B cell (primary cell): Measurements from ENCODE around the gene DAAM2. TPM values are rescaled to one million over a fixed set of nuclear protein-coding genes. Genes with fewer than 3 reads are reported as not detected.

Source experiments
- ATAC-seq: fragments of 200-7000 bp; cut with Tn5 transposase; one replicate; pipeline ENCODE4 v1.10.0; 2021; ENCODE audit warnings: low read depth, mild to moderate bottlenecking, moderate number of reproducible peaks, moderate library complexity
- CTCF ChIA-PET: fragments of 350-600 bp; sonication (Branson Sonifier 250); formaldehyde crosslinking; loops from one replicate; lab custom pipeline; 2021; ENCODE audit warnings: antibody characterized with exemption, inconsistent platforms; lab: Charles Lee
- POLR2A ChIA-PET: fragments of 350-600 bp; sonication (Branson Sonifier 250); formaldehyde crosslinking; loops from one replicate; lab custom pipeline; 2021; ENCODE audit warnings: antibody characterized with exemption; lab: Charles Lee
- DNase-seq: peaks from one replicate; pipeline ENCODE4 v3.0.0; 2013
- H2AFZ ChIP-seq: 2 replicates; pipeline ENCODE4 v1.6.1; 2012; ENCODE audit warnings: mild to moderate bottlenecking, low read depth, low read length; ENCODE audit not compliant: insufficient read depth, poor library complexity, severe bottlenecking
- H3K27ac ChIP-seq, 2 donors: 1 replicate in 1 of 2; 2 replicates in 1 of 2; pipeline ENCODE4 v1.5.1; 2012 to 2013; ENCODE audit warnings: low read length in 2 of 2, mild to moderate bottlenecking in 2 of 2, moderate library complexity in 1 of 2
- H3K27me3 ChIP-seq, 4 experiments: fragments of 200-600 bp in 1 of 4; sonication (generic) in 1 of 4; replicated peaks in 1 of 4; 1 replicate in 2 of 4; 2 replicates in 2 of 4; pipeline versions ENCODE4 v1.6.1 to v1.7.0; 2013 to 2016; ENCODE audit warnings: low read length in 3 of 4, mild to moderate bottlenecking in 2 of 4, mixed read lengths in 1 of 4, moderate library complexity in 1 of 4; ENCODE audit not compliant: insufficient read depth in 4 of 4, control insufficient read depth in 3 of 4; ENCODE audit errors: control extremely low read depth in 1 of 4
- H3K36me3 ChIP-seq, 2 experiments: replicated peaks in 1 of 2; 1 replicate in 1 of 2; 2 replicates in 1 of 2; pipeline versions ENCODE4 v1.6.1 to v1.7.1; 2013; ENCODE audit warnings: low read length in 1 of 2; ENCODE audit not compliant: insufficient read depth in 2 of 2, control insufficient read depth in 1 of 2; ENCODE audit errors: control extremely low read depth in 1 of 2, extremely low read depth in 1 of 2
- H3K4me1 ChIP-seq, 2 donors: fragments of 200-600 bp in 1 of 2; sonication (generic) in 1 of 2; 1 replicate in 1 of 2; 2 replicates in 1 of 2; pipeline versions ENCODE4 v1.5.1 to v1.6.1; 2013 to 2017; ENCODE audit warnings: low read length in 2 of 2; ENCODE audit not compliant: control insufficient read depth in 2 of 2, insufficient read depth in 2 of 2
- H3K4me2 ChIP-seq: replicated peaks from 2 replicates; pipeline ENCODE3; 2012; ENCODE audit warnings: mild to moderate bottlenecking, low read depth, low read length; ENCODE audit not compliant: poor library complexity, severe bottlenecking
- H3K4me3 ChIP-seq, 5 experiments: fragments of 200-600 bp in 1 of 5; sonication (generic) in 1 of 5; 1 replicate in 3 of 5; 2 replicates in 2 of 5; pipeline versions ENCODE4 v1.5.1 to v1.7.0; 2011 to 2016; ENCODE audit warnings: low read length in 4 of 5, mild to moderate bottlenecking in 4 of 5, low read depth in 2 of 5, control low read depth in 1 of 5, moderate library complexity in 1 of 5; ENCODE audit not compliant: insufficient read depth in 1 of 5; ENCODE audit errors: control extremely low read depth in 1 of 5, extremely low read depth in 1 of 5
- H3K79me2 ChIP-seq: fragments of 200-600 bp; sonication (generic); one replicate; pipeline ENCODE4 v1.6.0; 2016; ENCODE audit warnings: low read length; ENCODE audit not compliant: control insufficient read depth, insufficient read depth
- H3K9ac ChIP-seq: fragments of 200-600 bp; sonication (generic); 2 replicates; pipeline ENCODE4 v1.6.1; 2017; ENCODE audit warnings: mild to moderate bottlenecking, low read length, moderate library complexity
- H3K9me3 ChIP-seq, 3 donors: one replicate each; pipeline versions ENCODE4 v1.6.1 to v1.7.1; 2013; ENCODE audit warnings: low read length in 2 of 3; ENCODE audit not compliant: control insufficient read depth in 2 of 3, insufficient read depth in 1 of 3; ENCODE audit errors: control extremely low read depth in 1 of 3
- H4K20me1 ChIP-seq: 2 replicates; pipeline ENCODE4 v1.6.0; 2012; ENCODE audit warnings: mild to moderate bottlenecking, low read length; ENCODE audit not compliant: insufficient read depth, control insufficient read depth, poor library complexity, severe bottlenecking
- H3K27ac Mint-ChIP-seq: one replicate; pipeline ENCODE4 v1.8.0; 2021; ENCODE audit warnings: mixed read lengths
- H3K27me3 Mint-ChIP-seq: one replicate; pipeline ENCODE4 v1.8.0; 2021; ENCODE audit warnings: mixed read lengths
- H3K4me1 Mint-ChIP-seq: one replicate; pipeline ENCODE4 v1.8.0; 2021; ENCODE audit warnings: mixed read lengths
- H3K4me3 Mint-ChIP-seq: one replicate; pipeline ENCODE4 v1.8.0; 2021; ENCODE audit warnings: mixed read lengths
- H3K9me3 Mint-ChIP-seq: one replicate; pipeline ENCODE4 v1.8.0; 2022; ENCODE audit warnings: mixed read lengths; ENCODE audit not compliant: insufficient read depth
- CTCF ChIP-seq: fragments of 200-600 bp; IDR thresholded peaks from one replicate; pipeline ENCODE4 v1.8.0; 2022; ENCODE audit warnings: antibody characterized with exemption, mild to moderate bottlenecking
- EZH2 ChIP-seq: IDR thresholded peaks from 2 replicates; pipeline ENCODE4 v1.6.1; 2012; ENCODE audit warnings: borderline replicate concordance, low read depth, mild to moderate bottlenecking, moderate library complexity, low read length; ENCODE audit not compliant: insufficient read depth, poor library complexity, severe bottlenecking
- WGBS: methylation state at CpG from one replicate; pipeline ENCODE4 v1.1.5; 2013; ENCODE audit warnings: missing lambda C conversion rate; ENCODE audit not compliant: insufficient coverage; 5-methylcytosine and 5-hydroxymethylcytosine counted together
- intact Hi-C: fragments of 100-400 bp; cut with micrococcal nuclease; formaldehyde crosslinking; loops from one replicate; pipeline ENCODE4 v1.10.0; 2022
- polyA plus RNA-seq: library from polyadenylated mRNA; depleted of rRNA; stranded (reverse); fragments of >200 nt; gene quantifications from 2 replicates; pipeline ENCODE4 v1.2.3, GENCODE V29; 2012
- total RNA-seq, 2 donors: library from RNA; stranded (reverse); fragments of 120-200 nt in 1 of 2; gene quantifications; 1 replicate in 1 of 2; 2 replicates in 1 of 2; pipeline versions ENCODE4 v1.2.3 to v1.2.4, GENCODE V29; 2013 to 2022

DAAM2 gene
- total and polyA plus RNA-seq, 2 donors (not counting 1 experiment from before 2014, with no cell fraction given) = not detected

- ATAC-seq = no peak
- Histone ChIP-seq H3K9ac (no peak overlapping the region), H3K4me2 (no peak overlapping the region), H2AFZ (no peak overlapping the region), H3K36me3 (no peaks in the 10 kb centered on the region), H3K79me2 (no peaks in the 10 kb centered on the region), H3K9me3 (peaks cover 0 to 19% (median 0%) of the 10 kb centered on the region in 3 donors), H3K4me3 (no peak overlapping the region), H3K27ac (no peak overlapping the region), H4K20me1 (no peaks in the 10 kb centered on the region), H3K4me1 (no peaks in the 10 kb centered on the region), H3K27me3 (no peaks in the 10 kb centered on the region)
- no peak for DNase-seq
- ChIA-PET CTCF (no interaction called here), POLR2A (no interaction called here)
- Mint-ChIP-seq H3K27ac (no peak overlapping the region), H3K27me3 (no peaks in the 10 kb centered on the region), H3K4me1 (no peaks in the 10 kb centered on the region), H3K9me3 (no peaks in the 10 kb centered on the region), H3K4me3 (no peak overlapping the region)
- intact Hi-C loops = no loop called here
- WGBS = 87% methylated on average over 5 of the region's 5 CpGs
- TF ChIP-seq CTCF (no peak), EZH2 (no peak)
Measured at GRCh38 chr6:39922821-39923220, 130.6 kb downstream of the DAAM2 start.

GRCh38 chr6:39923394-39923793 lies 131.2 kb downstream of the DAAM2 start:
- H3K9me3 Mint-ChIP-seq = no peaks in the 10 kb centered on the region
- ChIA-PET CTCF (no interaction called here), POLR2A (no interaction called here)
- ATAC-seq = no peak
- Histone ChIP-seq H4K20me1 (no peaks in the 10 kb centered on the region), H3K79me2 (no peaks in the 10 kb centered on the region), H3K27ac (no peak overlapping the region), H3K4me2 (no peak overlapping the region), H3K27me3 (no peaks in the 10 kb centered on the region), H3K36me3 (no peaks in the 10 kb centered on the region), H3K4me1 (no peaks in the 10 kb centered on the region), H3K9me3 (peaks cover 0 to 19% (median 0%) of the 10 kb centered on the region in 3 donors), H2AFZ (no peak overlapping the region), H3K9ac (no peak overlapping the region), H3K4me3 (no peak overlapping the region)
- 66% methylated on average over 4 of the region's 5 CpGs for WGBS
- H3K4me3 Mint-ChIP-seq = no peak overlapping the region
- no peaks in the 10 kb centered on the region for H3K27me3 Mint-ChIP-seq
- no peaks in the 10 kb centered on the region for H3K4me1 Mint-ChIP-seq
- no peak overlapping the region for H3K27ac Mint-ChIP-seq
- TF ChIP-seq EZH2 (no peak), CTCF (no peak)
- intact Hi-C loops = no loop called here
- no peak for DNase-seq
